HG03135 (cell line): ENCODE measurements around the gene FKBP11.
A peak's percentile ranks its signal among the peaks of the same experiment; 100 is the strongest.

Experiments used
- ATAC-seq: cut with Tn5 transposase; IDR thresholded peaks from one replicate; pipeline ENCODE4 v1.9.1; 2021; ENCODE audit warnings: mild to moderate bottlenecking, moderate library complexity; ENCODE audit not compliant: unreplicated experiment

Gene FKBP11

GRCh38 chr12:48925304-48926011 lies at the start of gene FKBP11:
Gene FKBP11 (minus strand): TSS chr12:48925492. CDS start chr12:48925428, 64 bp downstream.
- peak; percentile 66 for ATAC-seq

- ATAC-seq, result no peak
These were observed 48.8 kb upstream of the FKBP11 start for GRCh38 chr12:48973941-48974673.

GRCh38 chr12:48973531-48973930 lies 48.2 kb upstream of the FKBP11 start:
- no peak for ATAC-seq

- no peak for ATAC-seq
These were observed 47.7 kb upstream of the FKBP11 start for GRCh38 chr12:48972952-48973483.

- ATAC-seq, result no peak
These were observed 47.1 kb upstream of the FKBP11 start for GRCh38 chr12:48972213-48972951.

- ATAC-seq, result no peak
These were observed 45.5 kb upstream of the FKBP11 start for GRCh38 chr12:48970702-48971334.

GRCh38 chr12:48969833-48970701 lies 44.8 kb upstream of the FKBP11 start:
- ATAC-seq, result no peak

- no peak for ATAC-seq
These were observed 44.0 kb upstream of the FKBP11 start for GRCh38 chr12:48969160-48969771.

GRCh38 chr12:48968467-48968866 lies 43.2 kb upstream of the FKBP11 start:
- no peak for ATAC-seq

- no peak for ATAC-seq
These were observed 42.7 kb upstream of the FKBP11 start for GRCh38 chr12:48967991-48968390.

- ATAC-seq, result no peak
These were observed 41.0 kb upstream of the FKBP11 start for GRCh38 chr12:48966177-48966895.

- ATAC-seq, result no peak
These were observed 40.1 kb upstream of the FKBP11 start for GRCh38 chr12:48965298-48965838.

- ATAC-seq, result no peak
These were observed 36.5 kb upstream of the FKBP11 start for GRCh38 chr12:48961801-48962200.

GRCh38 chr12:48961331-48961730 lies 36.0 kb upstream of the FKBP11 start:
- ATAC-seq, result no peak

- no peak for ATAC-seq
These were observed 35.5 kb upstream of the FKBP11 start for GRCh38 chr12:48960834-48961233.

GRCh38 chr12:48958049-48958388 lies 32.7 kb upstream of the FKBP11 start:
- ATAC-seq, result no peak

- peak; percentile 83 for ATAC-seq
These were observed 32.1 kb upstream of the FKBP11 start, which contains the start of gene ARF3 for GRCh38 chr12:48957141-48958048. Gene ARF3 (minus strand): TSS chr12:48957487. CDS start chr12:48941095, 16,392 bp downstream.
